Measurements from ENCODE around the gene CELF2.

GRCh38 chr10:11004144-11005077 lies 13.3 kb upstream of the CELF2 start:
- TF ChIP-seq FOXP2 (optimal IDR thresholded peaks at IDR 0.05; ENCODE audit: borderline replicate concordance, extremely low read depth, extremely low read length, insufficient read depth), result no peak
- no peak for TF ChIP-seq TAF1 (IDR thresholded peaks at IDR 0.05; ENCODE audit: borderline replicate concordance, insufficient read depth, low read length)

Measured in PFSK-1 (cell line).